GM21619 (cell line): ENCODE measurements around the gene SPOCD1.

Source experiments
- ATAC-seq: cut with Tn5 transposase; IDR thresholded peaks from one replicate; pipeline ENCODE4 v1.9.1; 2021; ENCODE audit not compliant: unreplicated experiment

The SPOCD1 gene

GRCh38 chr1:31815752-31816500, at the start of gene SPOCD1:
Gene SPOCD1 (minus strand): TSS chr1:31816022. CDS start chr1:31815333, 689 bp downstream.
- no peak for ATAC-seq

- ATAC-seq: no peak
These were observed 46.2 kb upstream of the SPOCD1 start for GRCh38 chr1:31862071-31862470.

- no peak for ATAC-seq
These were observed 45.5 kb upstream of the SPOCD1 start for GRCh38 chr1:31861346-31861745.

GRCh38 chr1:31860581-31860980, 44.8 kb upstream of the SPOCD1 start:
- no peak for ATAC-seq

GRCh38 chr1:31859719-31860118, 43.9 kb upstream of the SPOCD1 start:
- no peak for ATAC-seq

GRCh38 chr1:31859044-31859443, 43.2 kb upstream of the SPOCD1 start:
- ATAC-seq: no peak

- no peak for ATAC-seq
These were observed 42.0 kb upstream of the SPOCD1 start for GRCh38 chr1:31857863-31858262.

- no peak for ATAC-seq
These were observed 40.3 kb upstream of the SPOCD1 start for GRCh38 chr1:31856140-31856539.

GRCh38 chr1:31855038-31855845, 39.4 kb upstream of the SPOCD1 start:
- ATAC-seq: no peak

GRCh38 chr1:31849653-31850052, 33.8 kb upstream of the SPOCD1 start:
- no peak for ATAC-seq

GRCh38 chr1:31848381-31848897, 32.6 kb upstream of the SPOCD1 start:
- no peak for ATAC-seq

- no peak for ATAC-seq
These were observed 30.7 kb upstream of the SPOCD1 start for GRCh38 chr1:31846484-31846883.

GRCh38 chr1:31843506-31843905, 27.7 kb upstream of the SPOCD1 start:
- ATAC-seq: no peak

GRCh38 chr1:31839662-31840343, 24.0 kb upstream of the SPOCD1 start:
- no peak for ATAC-seq

- ATAC-seq: no peak
These were observed 21.8 kb upstream of the SPOCD1 start for GRCh38 chr1:31837451-31838158.

GRCh38 chr1:31836638-31837037, 20.8 kb upstream of the SPOCD1 start:
- ATAC-seq: no peak

- no peak for ATAC-seq
These were observed 19.6 kb upstream of the SPOCD1 start for GRCh38 chr1:31835415-31835814.

- ATAC-seq: no peak
These were observed 18.7 kb upstream of the SPOCD1 start for GRCh38 chr1:31834501-31834900.

- no peak for ATAC-seq
These were observed 15.9 kb upstream of the SPOCD1 start for GRCh38 chr1:31831397-31832378.

GRCh38 chr1:31830511-31830910, 14.7 kb upstream of the SPOCD1 start:
- no peak for ATAC-seq
